ENCODE measurements around the gene NOP53. TPM values are rescaled to one million over a fixed set of nuclear protein-coding genes. Genes with fewer than 3 reads are reported as not detected.
A peak's percentile ranks its signal among the peaks of the same experiment; 100 is the strongest.

Gene NOP53
- total RNA-seq, 2 experiments from 2014 or later, result 212 to 296 TPM

DNA sequence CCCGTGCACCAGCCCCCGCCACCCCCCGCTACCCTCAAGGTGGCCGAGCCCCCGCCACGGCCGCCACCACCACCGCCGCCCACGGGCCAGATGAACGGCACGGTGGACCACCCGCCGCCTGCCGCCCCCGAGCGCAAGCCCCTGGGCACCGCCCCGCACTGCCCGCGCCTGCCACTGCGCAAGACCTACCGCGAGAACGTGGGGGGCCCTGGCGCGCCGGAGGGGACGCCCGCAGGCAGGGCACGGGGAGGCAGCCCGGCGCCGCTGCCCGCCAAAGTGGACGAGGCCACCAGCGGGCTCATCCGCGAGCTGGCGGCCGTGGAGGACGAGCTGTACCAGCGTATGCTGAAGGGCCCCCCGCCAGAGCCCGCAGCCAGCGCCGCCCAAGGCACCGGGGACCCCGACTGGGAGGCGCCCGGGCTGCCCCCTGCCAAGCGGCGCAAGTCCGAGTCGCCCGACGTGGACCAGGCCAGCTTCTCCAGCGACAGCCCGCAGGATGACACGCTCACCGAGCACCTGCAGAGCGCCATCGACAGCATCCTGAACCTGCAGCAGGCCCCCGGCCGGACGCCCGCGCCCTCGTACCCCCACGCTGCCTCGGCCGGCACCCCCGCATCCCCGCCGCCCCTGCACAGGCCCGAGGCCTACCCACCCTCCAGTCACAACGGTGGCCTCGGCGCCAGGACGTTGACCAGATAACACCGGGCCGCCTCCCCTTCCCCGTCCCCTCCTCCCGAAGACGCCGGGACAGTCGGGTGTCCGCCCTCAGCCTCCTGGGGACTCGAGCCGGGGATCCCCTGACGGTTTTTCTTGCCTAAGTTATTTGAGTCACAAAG is 43.4 kb upstream of the NOP53 start:
- Histone ChIP-seq H2AFZ (ENCODE audit: low read length) (no peak overlapping the region), H3K9me2 (ENCODE audit: insufficient read depth, low read length) (no peaks in the 10 kb centered on the region), H3K36me3 (ENCODE audit: insufficient read depth, low read length) (peaks cover 36% of the 10 kb centered on the region), H3K79me2 (ENCODE audit: insufficient read depth, low read depth, low read length) (no peaks in the 10 kb centered on the region), H3K4me3 (ENCODE audit: low read depth, low read length, poor library complexity, severe bottlenecking) (no peak overlapping the region), H3K9me3 (ENCODE audit: low read length) (no peaks in the 10 kb centered on the region), H3K4me1 (ENCODE audit: insufficient read depth, low read length, poor library complexity, severe bottlenecking) (peaks cover 5% of the 10 kb centered on the region), H3K4me2 (ENCODE audit: low read length) (no peak overlapping the region), H3K27ac (ENCODE audit: low read depth, low read length, poor library complexity, severe bottlenecking) (no peak overlapping the region), H4K20me1 (ENCODE audit: insufficient read depth, low read length) (no peaks in the 10 kb centered on the region; the same call in 1 of the 2 replicates)
- CTCF ChIA-PET (ENCODE audit: unreplicated experiment), result no interaction called here
- POLR2A ChIA-PET, result no interaction called here
- no peak for DNase-seq (ENCODE audit: low spot score)
- intact Hi-C loops (cut with micrococcal nuclease; ENCODE audit: unreplicated experiment), result no loop called here
- no peak for TF ChIP-seq EZH2phosphoT487 (IDR thresholded peaks at IDR 0.05; ENCODE audit: borderline replicate concordance, low read depth, low read length)
- TF ChIP-seq, protein P1, sequence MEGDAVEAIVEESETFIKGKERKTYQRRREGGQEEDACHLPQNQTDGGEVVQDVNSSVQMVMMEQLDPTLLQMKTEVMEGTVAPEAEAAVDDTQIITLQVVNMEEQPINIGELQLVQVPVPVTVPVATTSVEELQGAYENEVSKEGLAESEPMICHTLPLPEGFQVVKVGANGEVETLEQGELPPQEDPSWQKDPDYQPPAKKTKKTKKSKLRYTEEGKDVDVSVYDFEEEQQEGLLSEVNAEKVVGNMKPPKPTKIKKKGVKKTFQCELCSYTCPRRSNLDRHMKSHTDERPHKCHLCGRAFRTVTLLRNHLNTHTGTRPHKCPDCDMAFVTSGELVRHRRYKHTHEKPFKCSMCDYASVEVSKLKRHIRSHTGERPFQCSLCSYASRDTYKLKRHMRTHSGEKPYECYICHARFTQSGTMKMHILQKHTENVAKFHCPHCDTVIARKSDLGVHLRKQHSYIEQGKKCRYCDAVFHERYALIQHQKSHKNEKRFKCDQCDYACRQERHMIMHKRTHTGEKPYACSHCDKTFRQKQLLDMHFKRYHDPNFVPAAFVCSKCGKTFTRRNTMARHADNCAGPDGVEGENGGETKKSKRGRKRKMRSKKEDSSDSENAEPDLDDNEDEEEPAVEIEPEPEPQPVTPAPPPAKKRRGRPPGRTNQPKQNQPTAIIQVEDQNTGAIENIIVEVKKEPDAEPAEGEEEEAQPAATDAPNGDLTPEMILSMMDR (conservative IDR thresholded peaks at IDR 0.05; ENCODE audit: low read length), result no peak
- BruUV-seq (replicated peaks), result no TSS peak

DNA sequence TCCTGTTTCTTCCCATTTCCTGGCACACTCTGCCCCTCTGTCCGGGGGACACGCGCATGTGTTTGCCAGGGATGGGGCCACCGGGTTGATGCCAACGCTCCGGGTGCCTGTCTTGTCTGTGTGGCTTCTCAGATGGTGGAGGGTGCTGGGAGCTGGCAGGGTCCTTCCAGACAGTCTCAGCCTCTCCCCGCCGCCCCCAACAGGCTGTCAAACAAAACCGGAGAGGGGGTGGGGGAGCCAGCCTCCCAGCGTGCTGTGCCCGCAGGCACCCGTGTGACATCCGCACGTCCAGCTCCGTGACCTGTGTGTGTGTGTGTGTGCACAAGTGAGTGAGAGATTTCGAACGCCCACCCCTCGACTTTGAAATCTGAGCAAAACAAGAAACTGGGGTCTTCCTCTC is 42.7 kb upstream of the NOP53 start:
- TSS peak; percentile 94 for BruUV-seq (replicated peaks)
- no peak overlapping the region for H3K4me2 ChIP-seq (ENCODE audit: low read length)
- H3K4me1 ChIP-seq (ENCODE audit: insufficient read depth, low read length, poor library complexity, severe bottlenecking), result peaks cover 4% of the 10 kb centered on the region
- H3K4me3 ChIP-seq (ENCODE audit: low read depth, low read length, poor library complexity, severe bottlenecking), result no peak overlapping the region
- ChIA-PET POLR2A (no interaction called here), CTCF (ENCODE audit: unreplicated experiment) (no interaction called here)
- no peak for DNase-seq (ENCODE audit: low spot score)
- H3K9me3 ChIP-seq (ENCODE audit: low read length), result no peaks in the 10 kb centered on the region
- intact Hi-C loops (cut with micrococcal nuclease; ENCODE audit: unreplicated experiment), result no loop called here
- no peaks in the 10 kb centered on the region; the same call in 1 of the 2 replicates for H4K20me1 ChIP-seq (ENCODE audit: insufficient read depth, low read length)
- H3K9me2 ChIP-seq (ENCODE audit: insufficient read depth, low read length), result no peaks in the 10 kb centered on the region
- no peak overlapping the region for H3K27ac ChIP-seq (ENCODE audit: low read depth, low read length, poor library complexity, severe bottlenecking)
- H2AFZ ChIP-seq (ENCODE audit: low read length), result no peak overlapping the region
- peaks cover 36% of the 10 kb centered on the region for H3K36me3 ChIP-seq (ENCODE audit: insufficient read depth, low read length)
- no peak for TF ChIP-seq EZH2phosphoT487 (IDR thresholded peaks at IDR 0.05; ENCODE audit: borderline replicate concordance, low read depth, low read length)
- TF ChIP-seq, protein P1 (conservative IDR thresholded peaks at IDR 0.05; ENCODE audit: low read length), result no peak
- no peaks in the 10 kb centered on the region for H3K79me2 ChIP-seq (ENCODE audit: insufficient read depth, low read depth, low read length)

DNA sequence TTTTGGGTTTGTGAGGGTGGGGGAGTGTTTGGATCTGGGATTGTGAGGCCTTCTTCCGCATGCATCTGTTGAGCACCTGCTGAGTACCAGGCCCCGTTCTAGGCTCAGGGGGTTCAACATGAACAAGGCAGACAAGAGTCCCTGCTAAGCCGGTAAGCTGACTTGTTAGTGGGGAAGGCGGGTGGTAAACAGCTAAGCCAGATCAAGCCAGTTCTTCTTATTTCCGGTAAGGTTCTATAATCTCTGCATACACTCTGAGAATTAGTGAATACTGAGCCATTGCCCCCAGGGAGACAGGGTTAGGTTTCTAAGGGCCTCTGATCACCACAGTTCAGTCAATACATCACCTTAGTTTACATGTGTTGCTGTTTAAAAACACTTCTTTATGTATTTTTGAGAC is 42.0 kb upstream of the NOP53 start:
- no peak overlapping the region for H3K4me2 ChIP-seq (ENCODE audit: low read length)
- H3K9me3 ChIP-seq (ENCODE audit: low read length), result no peaks in the 10 kb centered on the region
- no peaks in the 10 kb centered on the region for H3K79me2 ChIP-seq (ENCODE audit: insufficient read depth, low read depth, low read length)
- no peaks in the 10 kb centered on the region for H3K9me2 ChIP-seq (ENCODE audit: insufficient read depth, low read length)
- H3K27ac ChIP-seq (ENCODE audit: low read depth, low read length, poor library complexity, severe bottlenecking), result no peak overlapping the region
- no peaks in the 10 kb centered on the region for H3K4me1 ChIP-seq (ENCODE audit: insufficient read depth, low read length, poor library complexity, severe bottlenecking)
- CTCF ChIA-PET (ENCODE audit: unreplicated experiment), result no interaction called here
- intact Hi-C loops (cut with micrococcal nuclease; ENCODE audit: unreplicated experiment), result no loop called here
- no peak for DNase-seq (ENCODE audit: low spot score)
- no peak for TF ChIP-seq EZH2phosphoT487 (IDR thresholded peaks at IDR 0.05; ENCODE audit: borderline replicate concordance, low read depth, low read length)
- TF ChIP-seq, protein P1 (conservative IDR thresholded peaks at IDR 0.05; ENCODE audit: low read length), result no peak
- H3K36me3 ChIP-seq (ENCODE audit: insufficient read depth, low read length), result peaks cover 36% of the 10 kb centered on the region
- no TSS peak for BruUV-seq (replicated peaks)
- POLR2A ChIA-PET, result no interaction called here
- H4K20me1 ChIP-seq (ENCODE audit: insufficient read depth, low read length), result no peaks in the 10 kb centered on the region; the same call in 1 of the 2 replicates
- no peak overlapping the region for H2AFZ ChIP-seq (ENCODE audit: low read length)
- no peak overlapping the region for H3K4me3 ChIP-seq (ENCODE audit: low read depth, low read length, poor library complexity, severe bottlenecking)

Data from OCI-LY7 (cell line).